ENCODE measurements around the gene ADAMTSL4.

Gene ADAMTSL4

GRCh38 chr1:150535511-150536287, 13.5 kb upstream of the ADAMTSL4 start:
- FAIRE-seq: no peak

GRCh38 chr1:150536836-150537731, 12.1 kb upstream of the ADAMTSL4 start:
- no peak for FAIRE-seq

- FAIRE-seq: no peak
Measured at GRCh38 chr1:150537732-150538684, 11.2 kb upstream of the ADAMTSL4 start.

- no peak for FAIRE-seq
Measured at GRCh38 chr1:150543500-150544143, 5.6 kb upstream of the ADAMTSL4 start.

GRCh38 chr1:150544204-150544603, 5.0 kb upstream of the ADAMTSL4 start:
- FAIRE-seq: no peak

- no peak for FAIRE-seq
Measured at GRCh38 chr1:150545486-150546032, 3.6 kb upstream of the ADAMTSL4 start.

- FAIRE-seq: no peak
Measured at GRCh38 chr1:150546294-150546937, 2.8 kb upstream of the ADAMTSL4 start.

GRCh38 chr1:150548324-150548631, 930 bp upstream of the ADAMTSL4 start:
- FAIRE-seq: no peak

GRCh38 chr1:150549496-150550221, 451 bp downstream of the ADAMTSL4 start:
- no peak for FAIRE-seq

- no peak for FAIRE-seq
Measured at GRCh38 chr1:150550222-150551050, 1.2 kb downstream of the ADAMTSL4 start.

- no peak for FAIRE-seq
Measured at GRCh38 chr1:150551051-150551783, 2.0 kb downstream of the ADAMTSL4 start.

- no peak for FAIRE-seq
Measured at GRCh38 chr1:150551784-150552127, 2.5 kb downstream of the ADAMTSL4 start.

- no peak for FAIRE-seq
Measured at GRCh38 chr1:150552128-150552910, 3.1 kb downstream of the ADAMTSL4 start.

- FAIRE-seq: no peak
Measured at GRCh38 chr1:150552911-150553289, 3.7 kb downstream of the ADAMTSL4 start.

GRCh38 chr1:150553392-150554085, 4.3 kb downstream of the ADAMTSL4 start:
- FAIRE-seq: no peak

GRCh38 chr1:150554086-150554452, 4.9 kb downstream of the ADAMTSL4 start:
- no peak for FAIRE-seq

- no peak for FAIRE-seq
Measured at GRCh38 chr1:150555198-150555970, 6.2 kb downstream of the ADAMTSL4 start.

Data from islet of Langerhans (tissue), 1 donor.